MCF 10A (cell line): ENCODE data around the gene RETREG1. TPM values are rescaled to one million over a fixed set of nuclear protein-coding genes. Genes with fewer than 3 reads are reported as not detected.

Experiments
- BruUV-seq: library from RNA; stranded (reverse); fragments of 400-500 nt; replicated peaks from 2 replicates; lab custom pipeline; 2021; lab: Mats Ljungman, UMichigan
- CTCF ChIA-PET: fragments of 300-600 bp; sonication (Branson Sonifier 250); formaldehyde crosslinking; extraction: SDS; loops from one replicate; lab custom pipeline; 2021; ENCODE audit warnings: antibody characterized with exemption, inconsistent platforms; lab: Yijun Ruan, JAX
- POLR2A ChIA-PET: fragments of 300-600, 350-650 bp; sonication (Branson Sonifier 250); formaldehyde crosslinking; extraction: SDS; loops from one replicate; lab custom pipeline; 2020; ENCODE audit warnings: antibody characterized with exemption, inconsistent platforms; lab: Yijun Ruan, JAX
- DNase-seq: peaks from one replicate; pipeline ENCODE4 v3.0.0-alpha.2; 2018; ENCODE audit not compliant: unreplicated experiment
- H3K27ac Mint-ChIP-seq: one replicate; pipeline ENCODE4 v1.8.0; 2022; ENCODE audit warnings: mild to moderate bottlenecking, low read depth, mixed read lengths; ENCODE audit not compliant: unreplicated experiment
- H3K27me3 Mint-ChIP-seq: one replicate; pipeline ENCODE4 v1.8.0; 2022; ENCODE audit warnings: mixed read lengths; ENCODE audit not compliant: insufficient read depth, unreplicated experiment
- H3K36me3 Mint-ChIP-seq: one replicate; pipeline ENCODE4 v1.8.0; 2022; ENCODE audit warnings: mild to moderate bottlenecking, moderate library complexity, mixed read lengths; ENCODE audit not compliant: insufficient read depth, unreplicated experiment
- H3K4me1 Mint-ChIP-seq: one replicate; pipeline ENCODE4 v1.8.0; 2022; ENCODE audit warnings: mixed read lengths; ENCODE audit not compliant: insufficient read depth, unreplicated experiment
- H3K4me3 Mint-ChIP-seq: one replicate; pipeline ENCODE4 v1.8.0; 2022; ENCODE audit warnings: mild to moderate bottlenecking, moderate library complexity, mixed read lengths; ENCODE audit not compliant: unreplicated experiment
- H3K9me3 Mint-ChIP-seq: one replicate; pipeline ENCODE4 v1.8.0; 2022; ENCODE audit warnings: mixed read lengths; ENCODE audit not compliant: unreplicated experiment
- intact Hi-C: fragments of 100-400 bp; cut with micrococcal nuclease; formaldehyde crosslinking; loops from 2 replicates; pipeline ENCODE4 v1.14.1; 2022
- total RNA-seq: library from RNA; stranded (reverse); gene quantifications from 2 replicates; pipeline ENCODE4 v1.2.3, GENCODE V29; 2022
- TF ChIP-seq, protein P1 (sequence below): fragments of 200-600 bp; IDR thresholded peaks from one replicate; pipeline ENCODE4 v1.8.0; 2022; ENCODE audit warnings: antibody characterized with exemption, mild to moderate bottlenecking; ENCODE audit not compliant: unreplicated experiment

RETREG1 gene
- total RNA-seq, 1 experiment from 2014 or later = 4.9 TPM

DNA sequence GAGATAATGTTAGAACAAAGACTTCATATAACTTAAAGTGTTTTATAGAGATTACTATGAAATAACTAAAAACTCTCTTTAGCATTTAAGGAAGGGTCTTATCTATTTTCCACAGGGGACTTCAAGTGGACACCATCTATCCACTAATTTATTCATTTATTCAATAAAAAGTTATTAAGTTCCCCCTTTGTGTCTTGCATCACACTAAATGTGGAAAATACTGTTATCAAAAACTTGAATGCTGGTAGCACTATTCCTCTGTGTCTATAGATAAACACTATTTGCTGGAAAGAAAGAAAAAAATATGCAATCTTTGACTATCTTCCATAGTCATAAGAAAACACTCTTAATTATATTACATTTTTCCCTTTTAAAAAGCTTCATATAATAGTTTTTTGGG lies 131.1 kb downstream of the RETREG1 start:
- Mint-ChIP-seq H3K4me1 (peaks cover 12% of the 10 kb centered on the region), H3K9me3 (no peaks in the 10 kb centered on the region), H3K36me3 (no peaks in the 10 kb centered on the region), H3K27me3 (no peaks in the 10 kb centered on the region), H3K4me3 (no peak overlapping the region), H3K27ac (no peak overlapping the region)
- TF ChIP-seq, protein P1, sequence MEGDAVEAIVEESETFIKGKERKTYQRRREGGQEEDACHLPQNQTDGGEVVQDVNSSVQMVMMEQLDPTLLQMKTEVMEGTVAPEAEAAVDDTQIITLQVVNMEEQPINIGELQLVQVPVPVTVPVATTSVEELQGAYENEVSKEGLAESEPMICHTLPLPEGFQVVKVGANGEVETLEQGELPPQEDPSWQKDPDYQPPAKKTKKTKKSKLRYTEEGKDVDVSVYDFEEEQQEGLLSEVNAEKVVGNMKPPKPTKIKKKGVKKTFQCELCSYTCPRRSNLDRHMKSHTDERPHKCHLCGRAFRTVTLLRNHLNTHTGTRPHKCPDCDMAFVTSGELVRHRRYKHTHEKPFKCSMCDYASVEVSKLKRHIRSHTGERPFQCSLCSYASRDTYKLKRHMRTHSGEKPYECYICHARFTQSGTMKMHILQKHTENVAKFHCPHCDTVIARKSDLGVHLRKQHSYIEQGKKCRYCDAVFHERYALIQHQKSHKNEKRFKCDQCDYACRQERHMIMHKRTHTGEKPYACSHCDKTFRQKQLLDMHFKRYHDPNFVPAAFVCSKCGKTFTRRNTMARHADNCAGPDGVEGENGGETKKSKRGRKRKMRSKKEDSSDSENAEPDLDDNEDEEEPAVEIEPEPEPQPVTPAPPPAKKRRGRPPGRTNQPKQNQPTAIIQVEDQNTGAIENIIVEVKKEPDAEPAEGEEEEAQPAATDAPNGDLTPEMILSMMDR = no peak
- CTCF ChIA-PET = interaction anchor here (0.6 to 2.5 kb wide), 3 partner anchors 81 to 705 kb away, joined by 3 to 22 read pairs (median 3); no protein-coding TSS in a partner anchor
- intact Hi-C loops = no loop called here
- no TSS peak for BruUV-seq
- POLR2A ChIA-PET = interaction anchor here (1.0 to 1.4 kb wide), 2 partner anchors 63 to 171 kb away, joined by 3 to 4 read pairs; no protein-coding TSS in a partner anchor
- no peak for DNase-seq

DNA sequence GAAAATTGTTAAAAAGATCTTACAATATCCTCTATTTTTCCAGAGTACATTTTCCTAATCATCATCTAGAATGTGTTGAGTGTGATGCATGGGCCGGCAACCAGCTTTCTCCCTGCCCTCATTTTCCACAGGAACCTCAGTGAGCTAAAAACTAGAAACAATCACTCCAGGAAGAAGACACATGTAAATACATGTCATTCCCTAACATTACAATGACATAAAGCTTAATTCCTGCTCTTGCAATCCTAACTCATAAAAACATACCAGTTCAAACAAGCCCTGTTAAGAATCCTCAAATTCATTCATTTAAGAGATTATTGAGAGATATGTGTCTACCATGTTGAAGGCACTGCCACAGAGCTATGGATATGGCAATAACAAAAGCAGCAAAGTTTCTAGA lies 132.7 kb downstream of the RETREG1 start:
- no peaks in the 10 kb centered on the region for H3K27me3 Mint-ChIP-seq
- intact Hi-C loops = no loop called here
- no peaks in the 10 kb centered on the region for H3K36me3 Mint-ChIP-seq
- BruUV-seq = no TSS peak
- ChIA-PET POLR2A (interaction anchor here (1.3 to 2.0 kb wide), 5 partner anchors 9 to 64 kb away, joined by 3 to 8 read pairs (median 5); partner anchors contain the start of gene ZNF622), CTCF (interaction anchor here (0.6 to 3.8 kb wide), 10 partner anchors 14 to 714 kb away, joined by 3 to 22 read pairs (median 8); no protein-coding TSS in a partner anchor)
- DNase-seq = no peak
- H3K9me3 Mint-ChIP-seq = no peaks in the 10 kb centered on the region
- TF ChIP-seq, protein P1 = no peak
- H3K4me3 Mint-ChIP-seq = no peak overlapping the region
- H3K27ac Mint-ChIP-seq = no peak overlapping the region
- peaks cover 12% of the 10 kb centered on the region for H3K4me1 Mint-ChIP-seq

DNA sequence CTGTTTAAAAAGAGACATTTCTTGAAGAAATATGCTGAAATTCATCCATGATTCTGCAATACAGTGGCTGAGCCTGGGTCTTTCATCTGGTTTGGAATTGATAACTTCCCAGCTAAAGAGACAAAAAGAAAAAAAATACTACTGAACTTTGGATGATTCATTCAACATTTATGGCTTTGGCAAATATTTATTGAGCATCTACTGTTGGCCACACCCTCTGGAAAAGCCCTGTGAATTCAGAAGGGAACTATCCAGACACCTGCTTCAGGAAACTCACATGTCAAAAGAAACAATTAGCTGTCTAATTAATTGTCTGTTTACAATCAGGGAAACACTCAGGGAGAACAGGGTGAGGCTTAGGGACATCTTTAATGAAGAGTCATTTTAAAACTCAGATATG lies 133.4 kb downstream of the RETREG1 start:
- Mint-ChIP-seq H3K4me3 (no peak overlapping the region), H3K36me3 (no peaks in the 10 kb centered on the region), H3K27ac (no peak overlapping the region), H3K9me3 (no peaks in the 10 kb centered on the region), H3K4me1 (peaks cover 12% of the 10 kb centered on the region), H3K27me3 (no peaks in the 10 kb centered on the region)
- BruUV-seq = no TSS peak
- POLR2A ChIA-PET = interaction anchor here (0.8 to 2.0 kb wide), 8 partner anchors 9 to 134 kb away, joined by 3 to 8 read pairs (median 4); partner anchors contain the start of gene ZNF622
- CTCF ChIA-PET = interaction anchor here (0.5 to 3.8 kb wide), 10 partner anchors 14 to 706 kb away, joined by 3 to 22 read pairs (median 6); no protein-coding TSS in a partner anchor
- no peak for DNase-seq
- intact Hi-C loops = no loop called here
- TF ChIP-seq, protein P1 = no peak

DNA sequence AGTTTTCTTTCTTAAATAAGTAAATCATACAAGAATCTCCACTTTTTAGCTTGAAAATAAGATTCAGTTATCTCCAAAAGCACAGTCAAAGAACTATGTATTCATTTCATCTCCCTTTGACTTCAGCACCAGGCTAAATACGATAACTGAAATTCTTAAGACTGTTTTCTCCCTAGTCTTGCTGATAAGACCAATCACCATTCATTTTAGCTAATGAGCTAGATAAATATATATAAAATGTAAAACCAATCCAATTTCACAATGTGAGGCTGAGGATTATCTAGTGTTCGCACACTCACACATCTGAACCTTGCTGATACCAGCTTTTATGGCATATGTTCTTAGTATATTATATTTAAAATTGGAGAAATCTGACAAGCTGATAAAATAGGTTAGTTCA lies 133.9 kb downstream of the RETREG1 start:
- DNase-seq = no peak
- no peak overlapping the region for H3K4me3 Mint-ChIP-seq
- no peaks in the 10 kb centered on the region for H3K9me3 Mint-ChIP-seq
- peaks cover 12% of the 10 kb centered on the region for H3K4me1 Mint-ChIP-seq
- H3K27me3 Mint-ChIP-seq = no peaks in the 10 kb centered on the region
- BruUV-seq = no TSS peak
- TF ChIP-seq, protein P1 = no peak
- POLR2A ChIA-PET = interaction anchor here (0.7 to 3.4 kb wide), 7 partner anchors 16 to 135 kb away, joined by 3 to 25 read pairs (median 3); partner anchors contain the start of gene ZNF622
- H3K36me3 Mint-ChIP-seq = no peaks in the 10 kb centered on the region
- intact Hi-C loops = no loop called here
- H3K27ac Mint-ChIP-seq = no peak overlapping the region
- CTCF ChIA-PET = interaction anchor here (0.7 to 3.8 kb wide), 11 partner anchors 11 to 706 kb away, joined by 3 to 21 read pairs (median 5); no protein-coding TSS in a partner anchor
